ENCODE data around the gene ZNF692. TPM values are rescaled to one million over a fixed set of nuclear protein-coding genes. Genes with fewer than 3 reads are reported as not detected.
A peak's percentile ranks its signal among the peaks of the same experiment; 100 is the strongest.

Gene ZNF692
- total and polyA plus RNA-seq, 2 of the 13 experiments (the other 11 are each of a cell fraction or from before 2014, with no cell fraction given): 27.3 to 45.8 TPM

DNA sequence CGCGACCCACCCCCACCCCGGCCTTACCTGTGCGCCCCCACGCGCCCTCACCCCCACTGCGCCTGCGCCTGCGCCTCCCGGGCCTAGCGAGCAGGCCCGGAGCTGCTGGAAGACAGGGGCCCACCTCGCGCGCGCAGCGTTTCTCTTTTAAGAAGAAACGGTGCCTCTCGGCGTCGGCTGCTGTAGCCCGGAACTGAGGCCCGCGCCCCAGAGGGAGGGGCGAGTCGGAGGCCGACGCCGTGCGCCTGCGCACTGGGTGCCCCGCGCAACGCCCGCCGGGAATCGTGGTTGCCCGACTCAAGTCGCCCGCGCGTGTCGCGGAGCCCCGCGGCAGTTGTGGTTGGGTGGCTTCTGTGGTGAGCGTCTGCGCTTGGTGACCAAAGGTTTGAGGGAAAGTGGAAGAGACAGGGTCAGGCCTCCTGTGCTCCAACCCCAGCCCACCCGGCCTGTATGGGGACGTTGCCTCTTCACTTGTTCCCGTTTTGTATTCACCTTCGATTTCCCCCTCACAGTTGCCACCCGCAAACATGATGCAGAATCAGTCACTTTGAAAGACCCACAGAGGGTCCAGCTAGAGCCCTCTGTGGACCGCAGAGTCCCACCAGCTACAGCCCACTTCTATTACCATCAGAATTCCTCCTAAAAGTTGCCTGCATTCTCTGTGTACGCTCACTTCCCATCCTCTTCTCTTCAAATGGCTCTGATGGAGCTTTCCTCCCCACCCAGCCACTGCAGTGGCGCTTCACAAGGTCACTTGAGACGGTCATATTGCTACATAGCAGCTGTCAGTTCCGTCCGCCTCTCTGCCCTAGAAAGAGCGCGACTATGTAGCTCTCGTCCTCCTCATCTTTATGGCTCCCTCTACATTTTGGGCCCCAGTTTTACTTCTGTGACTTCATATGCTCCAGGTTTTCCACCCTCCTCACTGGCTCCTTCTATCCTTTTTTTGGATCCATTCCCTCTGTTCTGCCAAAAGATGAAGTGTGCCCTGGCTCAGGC lies at the start of gene ZNF692 (continued):
- peak; percentile 67 for TF ChIP-seq ZNF781 (CRISPR knock-in tag; IDR thresholded peaks at IDR 0.05; ENCODE audit: borderline replicate concordance, not compliant biosample characterization)
- TF ChIP-seq SAP130 (CRISPR knock-in tag; IDR thresholded peaks at IDR 0.05; ENCODE audit: low read depth): peak; percentile 64
- TF ChIP-seq CCAR2 (optimal IDR thresholded peaks at IDR 0.05; ENCODE audit: low read depth, low read length): no peak
- TF ChIP-seq PHB2 (IDR thresholded peaks at IDR 0.05; ENCODE audit: partially characterized antibody): no peak
- TF ChIP-seq, protein P1, sequence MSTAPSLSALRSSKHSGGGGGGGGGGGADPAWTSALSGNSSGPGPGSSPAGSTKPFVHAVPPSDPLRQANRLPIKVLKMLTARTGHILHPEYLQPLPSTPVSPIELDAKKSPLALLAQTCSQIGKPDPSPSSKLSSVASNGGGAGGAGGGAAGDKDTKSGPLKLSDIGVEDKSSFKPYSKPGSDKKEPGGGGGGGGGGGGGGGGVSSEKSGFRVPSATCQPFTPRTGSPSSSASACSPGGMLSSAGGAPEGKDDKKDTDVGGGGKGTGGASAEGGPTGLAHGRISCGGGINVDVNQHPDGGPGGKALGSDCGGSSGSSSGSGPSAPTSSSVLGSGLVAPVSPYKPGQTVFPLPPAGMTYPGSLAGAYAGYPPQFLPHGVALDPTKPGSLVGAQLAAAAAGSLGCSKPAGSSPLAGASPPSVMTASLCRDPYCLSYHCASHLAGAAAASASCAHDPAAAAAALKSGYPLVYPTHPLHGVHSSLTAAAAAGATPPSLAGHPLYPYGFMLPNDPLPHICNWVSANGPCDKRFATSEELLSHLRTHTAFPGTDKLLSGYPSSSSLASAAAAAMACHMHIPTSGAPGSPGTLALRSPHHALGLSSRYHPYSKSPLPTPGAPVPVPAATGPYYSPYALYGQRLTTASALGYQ (CRISPR knock-in tag; IDR thresholded peaks at IDR 0.05): peak; percentile 55; the same call in 1 of the 2 replicates
- TF ChIP-seq, protein P2, sequence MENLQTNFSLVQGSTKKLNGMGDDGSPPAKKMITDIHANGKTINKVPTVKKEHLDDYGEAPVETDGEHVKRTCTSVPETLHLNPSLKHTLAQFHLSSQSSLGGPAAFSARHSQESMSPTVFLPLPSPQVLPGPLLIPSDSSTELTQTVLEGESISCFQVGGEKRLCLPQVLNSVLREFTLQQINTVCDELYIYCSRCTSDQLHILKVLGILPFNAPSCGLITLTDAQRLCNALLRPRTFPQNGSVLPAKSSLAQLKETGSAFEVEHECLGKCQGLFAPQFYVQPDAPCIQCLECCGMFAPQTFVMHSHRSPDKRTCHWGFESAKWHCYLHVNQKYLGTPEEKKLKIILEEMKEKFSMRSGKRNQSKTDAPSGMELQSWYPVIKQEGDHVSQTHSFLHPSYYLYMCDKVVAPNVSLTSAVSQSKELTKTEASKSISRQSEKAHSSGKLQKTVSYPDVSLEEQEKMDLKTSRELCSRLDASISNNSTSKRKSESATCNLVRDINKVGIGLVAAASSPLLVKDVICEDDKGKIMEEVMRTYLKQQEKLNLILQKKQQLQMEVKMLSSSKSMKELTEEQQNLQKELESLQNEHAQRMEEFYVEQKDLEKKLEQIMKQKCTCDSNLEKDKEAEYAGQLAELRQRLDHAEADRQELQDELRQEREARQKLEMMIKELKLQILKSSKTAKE (CRISPR knock-in tag; IDR thresholded peaks at IDR 0.05; ENCODE audit: borderline replicate concordance): no peak
- TF ChIP-seq ZNF264 (CRISPR knock-in tag; IDR thresholded peaks at IDR 0.05): no peak
- TF ChIP-seq PHF8 (CRISPR knock-in tag; IDR thresholded peaks at IDR 0.05): peak; percentile 70
- TF ChIP-seq ZNF354B (CRISPR knock-in tag; IDR thresholded peaks at IDR 0.05): no peak
- peak; percentile 12; the same call in 1 of the 2 replicates for TF ChIP-seq CBX5 (CRISPR knock-in tag; IDR thresholded peaks at IDR 0.05; ENCODE audit: borderline replicate concordance)
- TF ChIP-seq, protein P3, sequence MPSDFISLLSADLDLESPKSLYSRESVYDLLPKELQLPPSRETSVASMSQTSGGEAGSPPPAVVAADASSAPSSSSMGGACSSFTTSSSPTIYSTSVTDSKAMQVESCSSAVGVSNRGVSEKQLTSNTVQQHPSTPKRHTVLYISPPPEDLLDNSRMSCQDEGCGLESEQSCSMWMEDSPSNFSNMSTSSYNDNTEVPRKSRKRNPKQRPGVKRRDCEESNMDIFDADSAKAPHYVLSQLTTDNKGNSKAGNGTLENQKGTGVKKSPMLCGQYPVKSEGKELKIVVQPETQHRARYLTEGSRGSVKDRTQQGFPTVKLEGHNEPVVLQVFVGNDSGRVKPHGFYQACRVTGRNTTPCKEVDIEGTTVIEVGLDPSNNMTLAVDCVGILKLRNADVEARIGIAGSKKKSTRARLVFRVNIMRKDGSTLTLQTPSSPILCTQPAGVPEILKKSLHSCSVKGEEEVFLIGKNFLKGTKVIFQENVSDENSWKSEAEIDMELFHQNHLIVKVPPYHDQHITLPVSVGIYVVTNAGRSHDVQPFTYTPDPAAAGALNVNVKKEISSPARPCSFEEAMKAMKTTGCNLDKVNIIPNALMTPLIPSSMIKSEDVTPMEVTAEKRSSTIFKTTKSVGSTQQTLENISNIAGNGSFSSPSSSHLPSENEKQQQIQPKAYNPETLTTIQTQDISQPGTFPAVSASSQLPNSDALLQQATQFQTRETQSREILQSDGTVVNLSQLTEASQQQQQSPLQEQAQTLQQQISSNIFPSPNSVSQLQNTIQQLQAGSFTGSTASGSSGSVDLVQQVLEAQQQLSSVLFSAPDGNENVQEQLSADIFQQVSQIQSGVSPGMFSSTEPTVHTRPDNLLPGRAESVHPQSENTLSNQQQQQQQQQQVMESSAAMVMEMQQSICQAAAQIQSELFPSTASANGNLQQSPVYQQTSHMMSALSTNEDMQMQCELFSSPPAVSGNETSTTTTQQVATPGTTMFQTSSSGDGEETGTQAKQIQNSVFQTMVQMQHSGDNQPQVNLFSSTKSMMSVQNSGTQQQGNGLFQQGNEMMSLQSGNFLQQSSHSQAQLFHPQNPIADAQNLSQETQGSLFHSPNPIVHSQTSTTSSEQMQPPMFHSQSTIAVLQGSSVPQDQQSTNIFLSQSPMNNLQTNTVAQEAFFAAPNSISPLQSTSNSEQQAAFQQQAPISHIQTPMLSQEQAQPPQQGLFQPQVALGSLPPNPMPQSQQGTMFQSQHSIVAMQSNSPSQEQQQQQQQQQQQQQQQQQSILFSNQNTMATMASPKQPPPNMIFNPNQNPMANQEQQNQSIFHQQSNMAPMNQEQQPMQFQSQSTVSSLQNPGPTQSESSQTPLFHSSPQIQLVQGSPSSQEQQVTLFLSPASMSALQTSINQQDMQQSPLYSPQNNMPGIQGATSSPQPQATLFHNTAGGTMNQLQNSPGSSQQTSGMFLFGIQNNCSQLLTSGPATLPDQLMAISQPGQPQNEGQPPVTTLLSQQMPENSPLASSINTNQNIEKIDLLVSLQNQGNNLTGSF (CRISPR knock-in tag; IDR thresholded peaks at IDR 0.05): no peak
- TF ChIP-seq KLF13 (CRISPR knock-in tag; IDR thresholded peaks at IDR 0.05): no peak
- TF ChIP-seq, protein P4, sequence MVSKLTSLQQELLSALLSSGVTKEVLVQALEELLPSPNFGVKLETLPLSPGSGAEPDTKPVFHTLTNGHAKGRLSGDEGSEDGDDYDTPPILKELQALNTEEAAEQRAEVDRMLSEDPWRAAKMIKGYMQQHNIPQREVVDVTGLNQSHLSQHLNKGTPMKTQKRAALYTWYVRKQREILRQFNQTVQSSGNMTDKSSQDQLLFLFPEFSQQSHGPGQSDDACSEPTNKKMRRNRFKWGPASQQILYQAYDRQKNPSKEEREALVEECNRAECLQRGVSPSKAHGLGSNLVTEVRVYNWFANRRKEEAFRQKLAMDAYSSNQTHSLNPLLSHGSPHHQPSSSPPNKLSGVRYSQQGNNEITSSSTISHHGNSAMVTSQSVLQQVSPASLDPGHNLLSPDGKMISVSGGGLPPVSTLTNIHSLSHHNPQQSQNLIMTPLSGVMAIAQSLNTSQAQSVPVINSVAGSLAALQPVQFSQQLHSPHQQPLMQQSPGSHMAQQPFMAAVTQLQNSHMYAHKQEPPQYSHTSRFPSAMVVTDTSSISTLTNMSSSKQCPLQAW (CRISPR knock-in tag; IDR thresholded peaks at IDR 0.05): no peak

Data from HepG2 (cell line).